Breast epithelium (tissue), 4 donors: ENCODE results near the gene MED14. TPM values are rescaled to one million over a fixed set of nuclear protein-coding genes. Genes with fewer than 3 reads are reported as not detected.

ENCODE experiments used
- DNase-seq, 2 donors: peaks; one replicate each; pipeline ENCODE4 v3.0.0-alpha.2; 2019; ENCODE audit warnings: low spot score in 2 of 2
- H3K27ac ChIP-seq, 2 donors: fragments of 200-600 bp; sonication (generic) in 1 of 2; one replicate each; pipeline ENCODE4 v1.5.1; 2016 to 2019; ENCODE audit warnings: mild to moderate bottlenecking in 1 of 2
- H3K27me3 ChIP-seq, 2 donors: fragments of 200-600 bp; sonication (generic) in 1 of 2; one replicate each; pipeline versions ENCODE4 v1.5.1 to v1.6.0; 2017 to 2019; ENCODE audit warnings: control low read depth in 1 of 2, mild to moderate bottlenecking in 1 of 2
- H3K36me3 ChIP-seq: fragments of 200-600 bp; one replicate; pipeline ENCODE4 v1.5.1; 2019
- H3K4me1 ChIP-seq, 2 donors: fragments of 200-600 bp; sonication (generic); one replicate each; pipeline ENCODE4 v1.5.1; 2016 to 2019; ENCODE audit warnings: control low read depth in 1 of 2
- H3K4me3 ChIP-seq, 3 donors: fragments of 200-600 bp; sonication (generic); 1 replicate in 2 of 3; 2 replicates in 1 of 3; pipeline ENCODE4 v1.5.1; 2016 to 2019; ENCODE audit warnings: mild to moderate bottlenecking in 3 of 3, moderate library complexity in 2 of 3
- H3K9me3 ChIP-seq, 2 donors: fragments of 200-600 bp; sonication (generic) in 1 of 2; one replicate each; pipeline ENCODE4 v1.5.1; 2016 to 2019; ENCODE audit warnings: control low read depth in 1 of 2
- CTCF ChIP-seq, 3 donors: fragments of 450-650 bp; IDR thresholded peaks; one replicate each; pipeline ENCODE4 v1.5.1; 2016 to 2017; ENCODE audit warnings: antibody characterized with exemption in 3 of 3, mild to moderate bottlenecking in 3 of 3, moderate library complexity in 3 of 3
- POLR2A ChIP-seq: fragments of 450-650 bp; IDR thresholded peaks from one replicate; pipeline ENCODE4 v1.6.1; 2016; ENCODE audit warnings: antibody characterized with exemption, mild to moderate bottlenecking, moderate library complexity
- POLR2AphosphoS5 ChIP-seq, 3 donors: sonication (generic); formaldehyde crosslinking; IDR thresholded peaks; one replicate each; pipeline ENCODE4 v1.6.1; 2017; ENCODE audit warnings: antibody characterized with exemption in 3 of 3
- intact Hi-C: fragments of 100-400 bp; cut with DNase I; formaldehyde crosslinking; loops from one replicate; pipeline ENCODE4 v1.15.1; 2023; ENCODE audit warnings: low total_unique reads
- total RNA-seq, 3 donors: library from RNA; depleted of rRNA; stranded (reverse); fragments of >200 nt; gene quantifications; one replicate each; pipeline ENCODE4 v1.1.0, GENCODE V29; 2016

MED14 gene
- total RNA-seq, 3 donors from 2014 or later = 25.8 to 41.4 (median 33.8) TPM

- no peak overlapping the region for H3K27ac ChIP-seq
- H3K4me1 ChIP-seq = no peaks in the 10 kb centered on the region
- intact Hi-C loops = loop anchor here (10.0 kb wide), 1 partner anchor 1827 kb away; no protein-coding TSS in a partner anchor
Measured at GRCh38 chrX:40721489-40722106, 13.7 kb downstream of the MED14 start.

GRCh38 chrX:40720792-40721191 lies 14.6 kb downstream of the MED14 start:
- Histone ChIP-seq H3K27me3 (no peaks in the 10 kb centered on the region), H3K4me3 (no peak overlapping the region), H3K36me3 (no peaks in the 10 kb centered on the region), H3K4me1 (no peaks in the 10 kb centered on the region), H3K9me3 (no peaks in the 10 kb centered on the region), H3K27ac (no peak overlapping the region)
- DNase-seq = no peak
- no peak for TF ChIP-seq POLR2A
- TF ChIP-seq CTCF (IDR thresholded peaks at IDR 0.05) = no peak
- no peak for TF ChIP-seq POLR2AphosphoS5 (IDR thresholded peaks at IDR 0.05)
- intact Hi-C loops = loop anchor here (10.0 kb wide), 1 partner anchor 1826 kb away; no protein-coding TSS in a partner anchor

More at GRCh38 chrX:40721489-40722106, 13.7 kb downstream of the MED14 start:
- no peak for DNase-seq
- Histone ChIP-seq H3K4me3 (no peak overlapping the region), H3K36me3 (no peaks in the 10 kb centered on the region), H3K27me3 (peaks cover 0 to 6% of the 10 kb centered on the region in 2 donors), H3K9me3 (no peaks in the 10 kb centered on the region)
- no peak for TF ChIP-seq CTCF (IDR thresholded peaks at IDR 0.05)

DNA sequence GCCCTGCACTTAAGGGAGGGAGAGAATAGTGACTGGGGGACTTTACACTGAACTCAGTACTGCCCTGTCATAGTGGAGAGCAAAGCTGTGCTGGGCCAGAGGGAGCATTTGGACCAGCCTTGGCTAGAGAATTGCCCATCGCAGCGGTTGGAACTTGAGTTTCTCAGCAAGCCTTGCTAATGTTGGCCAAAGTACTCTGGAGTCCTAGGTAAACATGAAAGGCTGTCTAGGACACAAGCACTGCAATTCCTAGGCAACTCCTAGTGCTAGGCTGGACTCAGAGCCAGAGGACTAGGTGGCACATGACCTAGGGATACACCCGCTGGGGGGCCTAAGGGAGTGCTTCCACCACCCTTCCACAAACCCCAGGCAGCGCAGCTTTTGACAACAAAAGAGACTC lies 15.0 kb downstream of the MED14 start:
- no peak for DNase-seq
- no peaks in the 10 kb centered on the region for H3K4me1 ChIP-seq
- TF ChIP-seq POLR2A = no peak
- TF ChIP-seq CTCF (IDR thresholded peaks at IDR 0.05) = no peak
- TF ChIP-seq POLR2AphosphoS5 (IDR thresholded peaks at IDR 0.05) = no peak
- no peaks in the 10 kb centered on the region for H3K36me3 ChIP-seq
- H3K9me3 ChIP-seq = no peaks in the 10 kb centered on the region
- H3K27ac ChIP-seq = no peak overlapping the region
- no peaks in the 10 kb centered on the region for H3K27me3 ChIP-seq
- intact Hi-C loops = loop anchor here (10.0 kb wide), 1 partner anchor 1826 kb away; no protein-coding TSS in a partner anchor
- no peak overlapping the region for H3K4me3 ChIP-seq

DNA sequence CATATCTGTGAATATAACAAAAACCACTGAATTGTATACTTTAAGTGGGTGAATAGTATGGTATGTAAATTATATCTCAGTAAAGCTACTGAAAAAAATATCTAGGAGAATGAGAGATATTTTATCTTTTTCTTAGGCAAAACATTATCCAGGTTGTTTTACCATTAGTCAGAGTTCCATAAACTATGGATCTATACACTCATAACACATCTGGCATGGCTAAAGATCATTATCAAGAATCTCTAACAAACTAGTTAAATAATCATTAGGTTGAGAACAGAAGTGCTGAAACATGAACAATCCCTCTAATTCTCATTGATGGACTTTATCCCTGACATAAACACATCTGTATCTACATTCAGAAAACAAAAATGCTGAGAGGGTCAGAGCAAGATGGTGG lies 15.6 kb downstream of the MED14 start:
- Histone ChIP-seq H3K9me3 (no peaks in the 10 kb centered on the region), H3K27me3 (no peaks in the 10 kb centered on the region), H3K4me1 (no peaks in the 10 kb centered on the region), H3K4me3 (no peak overlapping the region), H3K36me3 (no peaks in the 10 kb centered on the region), H3K27ac (no peak overlapping the region)
- no peak for TF ChIP-seq CTCF (IDR thresholded peaks at IDR 0.05)
- TF ChIP-seq POLR2A = no peak
- TF ChIP-seq POLR2AphosphoS5 (IDR thresholded peaks at IDR 0.05) = no peak
- no peak for DNase-seq
- intact Hi-C loops = loop anchor here (10.0 kb wide), 1 partner anchor 1825 kb away; no protein-coding TSS in a partner anchor

GRCh38 chrX:40719218-40719617 lies 16.1 kb downstream of the MED14 start:
- Histone ChIP-seq H3K4me1 (no peaks in the 10 kb centered on the region), H3K27ac (no peak overlapping the region), H3K27me3 (no peaks in the 10 kb centered on the region), H3K4me3 (no peak overlapping the region), H3K36me3 (no peaks in the 10 kb centered on the region), H3K9me3 (no peaks in the 10 kb centered on the region)
- DNase-seq = no peak
- TF ChIP-seq POLR2A (no peak), CTCF (IDR thresholded peaks at IDR 0.05) (no peak), POLR2AphosphoS5 (IDR thresholded peaks at IDR 0.05) (no peak)
- intact Hi-C loops = no loop called here
